GM04503 (cell line): Measurements from ENCODE around the gene PPDPF.

Source experiments
- DNase-seq: peaks from one replicate; pipeline ENCODE4 v3.0.0-alpha.2; 2012; ENCODE audit warnings: low read depth

PPDPF gene

GRCh38 chr20:63538204-63539091 is 17.9 kb downstream of the PPDPF start:
- no peak for DNase-seq

- DNase-seq, result no peak
Measured at GRCh38 chr20:63539092-63539430, 18.5 kb downstream of the PPDPF start.

- DNase-seq, result no peak
Measured at GRCh38 chr20:63539441-63540370, 19.1 kb downstream of the PPDPF start.

- DNase-seq, result peak; percentile 17
Measured at GRCh38 chr20:63540417-63541186, 20.0 kb downstream of the PPDPF start.

- DNase-seq, result no peak
Measured at GRCh38 chr20:63541371-63541770, 20.8 kb downstream of the PPDPF start.

GRCh38 chr20:63542031-63542559 is 21.5 kb downstream of the PPDPF start:
- no peak for DNase-seq

- DNase-seq, result no peak
Measured at GRCh38 chr20:63542696-63543095, 22.1 kb downstream of the PPDPF start.

- DNase-seq, result no peak
Measured at GRCh38 chr20:63543131-63543530, 22.6 kb downstream of the PPDPF start.

GRCh38 chr20:63543733-63544132 is 23.2 kb downstream of the PPDPF start:
- DNase-seq, result no peak

GRCh38 chr20:63544241-63544957 is 23.8 kb downstream of the PPDPF start:
- DNase-seq, result no peak

GRCh38 chr20:63544958-63545516 is 24.5 kb downstream of the PPDPF start:
- DNase-seq, result no peak

- DNase-seq, result no peak
Measured at GRCh38 chr20:63545814-63546213, 25.2 kb downstream of the PPDPF start.

GRCh38 chr20:63546256-63546955 is 25.8 kb downstream of the PPDPF start:
- DNase-seq, result no peak

- no peak for DNase-seq
Measured at GRCh38 chr20:63546956-63547724, 26.6 kb downstream of the PPDPF start.

- no peak for DNase-seq
Measured at GRCh38 chr20:63547725-63548480, 27.3 kb downstream of the PPDPF start, which contains the start of gene SRMS. SRMS (minus strand) TSS chr20:63547749; CDS start chr20:63547463, 286 bp downstream.

GRCh38 chr20:63548542-63548941 is 28.0 kb downstream of the PPDPF start:
- DNase-seq, result no peak

GRCh38 chr20:63549019-63549418 is 28.5 kb downstream of the PPDPF start:
- DNase-seq, result no peak

GRCh38 chr20:63549679-63550282 is 29.2 kb downstream of the PPDPF start:
- DNase-seq, result no peak
